Neural progenitor cell (in vitro differentiated cells): ENCODE results near the gene UROD. TPM values are rescaled to one million over a fixed set of nuclear protein-coding genes. Genes with fewer than 3 reads are reported as not detected.

Experiments
- DNase-seq: peaks from one replicate; pipeline ENCODE4 v3.0.0-alpha.2; 2016; ENCODE audit warnings: low spot score
- H2AFZ ChIP-seq: fragments of 200-600 bp; sonication (generic); replicated peaks from 2 replicates; pipeline ENCODE4 v1.6.1; 2016; ENCODE audit warnings: antibody characterized with exemption
- H3F3A ChIP-seq: fragments of 200-600 bp; sonication (generic); 2 replicates; pipeline ENCODE4 v1.6.1; 2016; ENCODE audit warnings: antibody characterized with exemption, low read depth
- H3K27ac ChIP-seq: fragments of 200-600 bp; sonication (generic); 2 replicates; pipeline ENCODE4 v1.5.1; 2016; ENCODE audit warnings: mild to moderate bottlenecking
- H3K27me3 ChIP-seq: fragments of 200-600 bp; sonication (generic); 2 replicates; pipeline ENCODE4 v1.6.1; 2016; ENCODE audit warnings: mild to moderate bottlenecking, moderate library complexity
- H3K36me3 ChIP-seq: fragments of 200-600 bp; sonication (generic); 2 replicates; pipeline ENCODE4 v1.5.1; 2016
- H3K4me1 ChIP-seq: fragments of 200-600 bp; sonication (generic); 2 replicates; pipeline ENCODE4 v1.6.1; 2016; ENCODE audit warnings: mixed run types
- H3K4me2 ChIP-seq: fragments of 200-600 bp; sonication (generic); 2 replicates; pipeline ENCODE4 v1.6.1; 2016
- H3K4me3 ChIP-seq: fragments of 200-600 bp; sonication (generic); 2 replicates; pipeline ENCODE4 v1.5.1; 2016
- H3K79me2 ChIP-seq: fragments of 200-600 bp; sonication (generic); 2 replicates; pipeline ENCODE4 v1.6.1; 2016; ENCODE audit warnings: low read depth
- H3K9ac ChIP-seq: fragments of 200-600 bp; sonication (generic); 2 replicates; pipeline ENCODE4 v1.6.1; 2016
- H3K9me3 ChIP-seq: fragments of 200-600 bp; sonication (generic); 2 replicates; pipeline ENCODE4 v1.5.1; 2016; ENCODE audit warnings: low read depth
- H4K20me1 ChIP-seq: fragments of 200-600 bp; sonication (generic); 2 replicates; pipeline ENCODE4 v1.6.1; 2016; ENCODE audit warnings: low read depth
- H3K27ac Mint-ChIP-seq: 3 replicates; pipeline ENCODE4 v1.8.0; 2021; ENCODE audit warnings: mixed read lengths
- H3K27me3 Mint-ChIP-seq: 2 replicates; pipeline ENCODE4 v1.8.0; 2022; ENCODE audit warnings: low read depth, mild to moderate bottlenecking, inconsistent platforms, moderate library complexity, mixed read lengths; ENCODE audit not compliant: insufficient read depth
- H3K36me3 Mint-ChIP-seq: 3 replicates; pipeline ENCODE4 v1.8.0; 2021; ENCODE audit warnings: mixed read lengths
- H3K4me1 Mint-ChIP-seq: 3 replicates; pipeline ENCODE4 v1.8.0; 2021; ENCODE audit warnings: mixed read lengths
- H3K4me3 Mint-ChIP-seq: 3 replicates; pipeline ENCODE4 v1.8.0; 2021; ENCODE audit warnings: mild to moderate bottlenecking, moderate library complexity, mixed read lengths
- H3K9me3 Mint-ChIP-seq: 3 replicates; pipeline ENCODE4 v1.8.0; 2020; ENCODE audit warnings: mixed read lengths
- CTCF ChIP-seq: fragments of 200-600 bp; sonication (generic); IDR thresholded peaks from 2 replicates; pipeline ENCODE4 v1.5.1; 2017; ENCODE audit warnings: antibody characterized with exemption, mild to moderate bottlenecking
- EZH2 ChIP-seq: fragments of 200-600 bp; sonication (generic); IDR thresholded peaks from 2 replicates; pipeline ENCODE4 v1.6.1; 2017; ENCODE audit warnings: antibody characterized with exemption, mild to moderate bottlenecking, moderate library complexity
- EZH2phosphoT487 ChIP-seq: fragments of 200-600 bp; sonication (generic); IDR thresholded peaks from 2 replicates; pipeline ENCODE4 v1.6.1; 2017; ENCODE audit warnings: antibody characterized with exemption
- total RNA-seq: library from RNA; depleted of rRNA; stranded (reverse); fragments of >200 nt; gene quantifications from 2 replicates; pipeline ENCODE4 v1.2.3, GENCODE V29; 2015; ENCODE audit warnings: low replicate concordance

UROD gene
- total RNA-seq, 1 donor from 2014 or later = 46.5 TPM

GRCh38 chr1:45065083-45065482 is 53.0 kb downstream of the UROD start:
- no peaks in the 10 kb centered on the region for H3K79me2 ChIP-seq
- no peaks in the 10 kb centered on the region for H3K27me3 ChIP-seq
- no peaks in the 10 kb centered on the region for H3K9me3 ChIP-seq
- no peaks in the 10 kb centered on the region for H3K36me3 Mint-ChIP-seq
- no peaks in the 10 kb centered on the region for H3K4me1 Mint-ChIP-seq
- H3K4me3 Mint-ChIP-seq = no peak overlapping the region
- no peak overlapping the region for H3K4me3 ChIP-seq
- no peak overlapping the region for H3K27ac ChIP-seq
- DNase-seq = no peak
- no peaks in the 10 kb centered on the region for H3K27me3 Mint-ChIP-seq
- no peak overlapping the region for H3K27ac Mint-ChIP-seq
- H3F3A ChIP-seq = no peaks in the 10 kb centered on the region
- H3K36me3 ChIP-seq = no peaks in the 10 kb centered on the region
- no peaks in the 10 kb centered on the region for H3K9me3 Mint-ChIP-seq
- no peaks in the 10 kb centered on the region for H4K20me1 ChIP-seq
- no peak overlapping the region for H3K4me2 ChIP-seq
- TF ChIP-seq EZH2phosphoT487 = no peak
- TF ChIP-seq EZH2 = no peak
- no peak for TF ChIP-seq CTCF
- H3K4me1 ChIP-seq = no peaks in the 10 kb centered on the region
- H2AFZ ChIP-seq = no peak overlapping the region
- H3K9ac ChIP-seq = no peak overlapping the region

Other genes starting within 250 kb of the UROD start
- gene RPS8, start 236.7 kb upstream of the UROD start, total RNA-seq = 3,812 and 4,281 TPM in 2 replicates
- 0.65 and 0.84 TPM in 2 replicates for gene BEST4, start 224.1 kb upstream of the UROD start, total RNA-seq
- 2.2 and 6.6 TPM in 2 replicates for gene PLK3, start 211.9 kb upstream of the UROD start, total RNA-seq
- not detected in 2 replicates for gene DYNLT4, start 204.9 kb upstream of the UROD start, total RNA-seq
- gene BTBD19, start 203.7 kb upstream of the UROD start, total RNA-seq = 1.4 and 1.7 TPM in 2 replicates
- 0.09 TPM in 1 of 2 replicates, not detected in the other for gene PTCH2, start 169.0 kb upstream of the UROD start, total RNA-seq
- 29.1 and 33.7 TPM in 2 replicates for gene EIF2B3, start 25.7 kb upstream of the UROD start, total RNA-seq
- gene HECTD3, start 930 bp upstream of the UROD start, total RNA-seq = 13.1 and 26.7 TPM in 2 replicates
- gene ZSWIM5, start 194.4 kb downstream of the UROD start, total RNA-seq = 5.8 and 7.1 TPM in 2 replicates